ENCODE results near the gene TMEM200A.

Gene TMEM200A

GRCh38 chr6:130425537-130425936 is 59.7 kb downstream of the TMEM200A start:
- DNase-seq (ENCODE audit: low spot score): no peak

GRCh38 chr6:130426066-130426721 is 60.4 kb downstream of the TMEM200A start:
- DNase-seq (ENCODE audit: low spot score): no peak

- no peak for DNase-seq (ENCODE audit: low spot score)
These were observed 65.6 kb downstream of the TMEM200A start for GRCh38 chr6:130431346-130431852.

- DNase-seq (ENCODE audit: low spot score): no peak
These were observed 67.0 kb downstream of the TMEM200A start for GRCh38 chr6:130432838-130433237.

- DNase-seq (ENCODE audit: low spot score): no peak
These were observed 68.5 kb downstream of the TMEM200A start for GRCh38 chr6:130434174-130434873.

GRCh38 chr6:130435181-130435580 is 69.4 kb downstream of the TMEM200A start:
- DNase-seq (ENCODE audit: low spot score): no peak

- no peak for DNase-seq (ENCODE audit: low spot score)
These were observed 72.1 kb downstream of the TMEM200A start for GRCh38 chr6:130437961-130438360.

GRCh38 chr6:130447374-130447773 is 81.6 kb downstream of the TMEM200A start:
- no peak for DNase-seq (ENCODE audit: low spot score)

- no peak for DNase-seq (ENCODE audit: low spot score)
These were observed 86.5 kb downstream of the TMEM200A start for GRCh38 chr6:130452336-130452735.

GRCh38 chr6:130453230-130453629 is 87.4 kb downstream of the TMEM200A start:
- DNase-seq (ENCODE audit: low spot score): no peak

GRCh38 chr6:130457605-130458004 is 91.8 kb downstream of the TMEM200A start:
- no peak for DNase-seq (ENCODE audit: low spot score)

- no peak for DNase-seq (ENCODE audit: low spot score)
These were observed 93.5 kb downstream of the TMEM200A start for GRCh38 chr6:130459316-130459715.

- no peak for DNase-seq (ENCODE audit: low spot score)
These were observed 95.1 kb downstream of the TMEM200A start for GRCh38 chr6:130460934-130461333.

GRCh38 chr6:130466052-130466747 is 100.4 kb downstream of the TMEM200A start:
- DNase-seq (ENCODE audit: low spot score): no peak

- no peak for DNase-seq (ENCODE audit: low spot score)
These were observed 100.9 kb downstream of the TMEM200A start for GRCh38 chr6:130466748-130467061.

- no peak for DNase-seq (ENCODE audit: low spot score)
These were observed 101.6 kb downstream of the TMEM200A start for GRCh38 chr6:130467146-130468050.

- DNase-seq (ENCODE audit: low spot score): no peak
These were observed 104.9 kb downstream of the TMEM200A start for GRCh38 chr6:130470766-130471165.

GRCh38 chr6:130473886-130474285 is 108.1 kb downstream of the TMEM200A start:
- DNase-seq (ENCODE audit: low spot score): no peak

GRCh38 chr6:130482645-130483390 is 117.0 kb downstream of the TMEM200A start:
- DNase-seq (ENCODE audit: low spot score): no peak

GRCh38 chr6:130485870-130486269 is 120.1 kb downstream of the TMEM200A start:
- DNase-seq (ENCODE audit: low spot score): no peak

GRCh38 chr6:130486417-130486816 is 120.6 kb downstream of the TMEM200A start:
- DNase-seq (ENCODE audit: low spot score): no peak
